SIG-M5 (cell line): ENCODE results near the gene KCNK16.

Experiments used
- DNase-seq: peaks from one replicate; lab custom pipeline; 2025; lab: John Stamatoyannopoulos, UW

KCNK16 gene

DNA sequence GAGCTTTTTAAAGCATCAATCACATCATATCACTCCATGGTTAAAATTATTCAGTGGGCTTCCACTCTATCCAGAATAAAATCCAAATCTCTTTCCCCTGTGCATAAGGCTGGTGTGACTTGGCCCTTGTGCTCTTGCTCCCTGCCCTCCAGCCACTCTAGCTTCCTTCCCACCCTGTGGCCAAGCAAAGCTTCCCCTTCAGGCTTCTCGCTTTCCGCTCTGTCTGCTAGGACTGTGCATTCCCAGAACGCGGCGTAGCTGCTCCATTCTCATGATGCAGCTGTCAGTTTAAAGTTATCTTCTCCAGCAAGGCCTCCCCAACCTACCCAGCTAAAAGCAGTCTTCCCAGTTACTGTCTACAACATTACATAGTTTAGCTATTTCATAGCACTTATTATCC, 19.4 kb upstream of the KCNK16 start:
- DNase-seq = no peak

DNA sequence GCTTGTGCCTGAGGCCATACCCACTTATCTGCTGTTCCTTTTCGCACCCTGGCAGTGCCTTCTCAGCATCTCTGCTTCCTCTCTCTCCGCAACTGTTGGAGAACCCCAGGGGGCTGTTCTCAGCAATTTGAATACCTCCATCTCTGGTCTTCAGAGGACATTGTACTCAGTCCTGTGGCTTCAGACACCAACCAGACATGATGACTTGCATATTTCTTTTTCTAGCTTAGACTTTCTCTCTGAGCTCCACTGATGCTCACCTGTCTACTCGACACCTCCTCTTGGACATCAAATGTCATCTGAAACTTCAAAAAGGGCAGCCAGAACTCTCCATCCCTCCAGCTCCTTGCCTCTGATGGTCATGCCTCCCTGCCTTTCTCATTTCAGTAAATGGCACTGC, 18.9 kb upstream of the KCNK16 start:
- DNase-seq = no peak

- no peak for DNase-seq
Measured at GRCh38 chr6:39339868-39340550, 17.5 kb upstream of the KCNK16 start.

DNA sequence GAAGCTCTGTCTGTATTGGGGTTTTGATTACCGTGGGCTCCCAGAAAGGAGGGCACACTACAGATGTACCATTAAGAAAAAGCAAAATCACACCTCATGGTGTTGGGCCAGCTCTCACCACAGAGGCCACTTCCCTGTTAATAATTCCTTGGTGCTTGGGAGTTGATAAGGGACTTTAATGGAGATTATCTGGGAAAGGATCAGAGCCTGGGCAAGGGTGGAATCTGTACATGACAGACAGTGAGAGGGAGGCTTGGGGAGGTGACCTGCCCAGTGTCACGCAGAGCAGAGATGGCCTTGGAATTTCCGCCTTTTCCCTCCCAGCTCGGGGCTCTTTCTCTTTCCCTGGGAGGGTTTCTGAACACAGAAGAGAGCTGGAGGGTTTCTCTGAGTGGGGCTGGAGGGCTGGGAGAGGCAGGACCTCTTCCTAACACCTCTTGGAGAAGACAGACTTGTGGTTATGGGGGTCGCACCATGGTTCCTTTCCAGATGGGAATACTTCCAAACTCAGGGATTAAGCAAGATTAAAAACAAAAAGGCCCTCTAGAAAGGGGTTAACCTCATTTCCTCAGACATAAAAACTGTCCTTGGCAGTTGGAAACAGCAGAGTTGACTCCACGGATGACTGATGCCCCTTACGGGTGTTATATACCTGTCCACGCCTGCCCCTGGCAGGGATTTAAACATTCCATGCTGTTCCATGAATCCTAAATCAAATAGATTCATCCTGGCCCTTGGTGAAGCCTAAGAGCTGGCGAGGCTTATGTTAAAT, 16.8 kb upstream of the KCNK16 start:
- no peak for DNase-seq

GRCh38 chr6:39338397-39338796, 15.9 kb upstream of the KCNK16 start:
- DNase-seq = no peak

DNA sequence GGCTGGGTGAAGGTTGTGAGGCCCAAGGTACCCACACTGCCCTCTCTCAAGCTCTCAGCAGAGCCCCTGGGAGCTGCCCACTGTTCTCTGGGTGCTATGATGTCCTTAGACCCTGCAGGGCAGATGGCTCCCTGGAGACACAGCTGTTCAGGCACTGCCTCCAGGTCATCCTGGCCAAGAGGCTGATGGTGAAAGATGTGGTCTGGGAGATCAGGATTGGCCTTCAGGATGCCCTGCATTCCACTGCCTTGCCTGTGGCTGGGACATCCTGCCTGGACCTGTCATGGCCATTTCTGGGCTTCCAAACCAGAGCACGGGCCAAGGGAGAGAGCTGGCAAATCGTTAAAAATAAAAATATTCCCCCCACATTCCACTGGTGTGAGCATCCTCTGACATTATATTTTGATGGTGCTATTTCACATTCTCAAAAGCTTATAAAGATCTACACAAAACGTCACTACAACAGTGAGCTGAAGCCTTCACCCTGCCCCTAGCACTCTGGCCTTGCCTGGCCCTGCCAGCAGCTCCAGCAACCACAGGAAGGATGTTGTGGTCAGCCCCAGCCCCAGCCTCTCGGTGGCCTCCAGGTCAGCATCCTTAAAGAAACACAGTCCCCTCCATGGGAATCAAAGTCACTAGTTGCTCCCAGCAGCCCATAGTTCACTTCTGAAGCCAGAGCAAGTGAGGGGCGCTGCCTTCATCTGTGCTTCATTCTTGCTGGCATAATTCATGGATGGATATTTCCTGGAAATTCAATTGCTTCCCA, 13.5 kb upstream of the KCNK16 start:
- DNase-seq = no peak

DNA sequence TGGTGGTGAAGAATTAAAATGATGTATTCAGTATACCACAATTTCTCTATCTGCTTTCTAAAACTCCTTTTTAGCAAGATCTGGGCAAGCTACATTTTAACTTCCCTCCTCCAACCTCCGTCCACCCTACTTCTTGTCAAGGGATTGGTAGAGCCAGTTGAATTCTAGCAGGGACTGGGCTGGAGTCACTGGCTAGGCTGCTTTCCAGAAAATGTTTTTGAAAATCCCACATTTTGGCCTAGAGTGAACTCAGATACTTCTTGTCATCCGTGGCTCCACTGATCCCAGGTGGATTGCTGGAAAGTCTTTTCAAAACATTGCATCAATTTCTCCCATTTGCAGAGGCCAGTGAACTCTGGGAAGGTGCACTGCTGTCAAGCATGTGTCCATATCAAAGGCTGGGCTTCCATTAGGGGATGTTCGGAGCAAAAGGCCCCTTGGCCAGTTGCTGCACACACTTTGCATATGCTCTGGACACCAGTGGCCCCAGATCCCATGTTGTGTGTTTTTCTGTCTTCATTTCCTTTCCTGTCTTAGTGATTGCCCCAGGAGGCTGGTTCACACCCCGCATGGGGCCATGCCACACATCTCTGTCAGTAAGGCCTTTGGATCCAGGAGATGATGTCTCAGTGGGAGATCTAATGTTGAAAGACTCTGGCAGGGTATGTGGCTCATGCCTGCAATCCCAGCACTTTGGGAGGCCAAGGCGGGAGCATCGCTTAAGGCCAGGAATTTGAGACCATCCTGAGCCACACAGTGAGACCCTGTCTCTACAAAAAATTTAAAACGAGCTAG, 11.3 kb upstream of the KCNK16 start:
- no peak for DNase-seq

GRCh38 chr6:39330476-39330875, 8.0 kb upstream of the KCNK16 start:
- no peak for DNase-seq

- DNase-seq = no peak
Measured at GRCh38 chr6:39330057-39330456, 7.6 kb upstream of the KCNK16 start.

- no peak for DNase-seq
Measured at GRCh38 chr6:39328066-39328465, 5.6 kb upstream of the KCNK16 start.

DNA sequence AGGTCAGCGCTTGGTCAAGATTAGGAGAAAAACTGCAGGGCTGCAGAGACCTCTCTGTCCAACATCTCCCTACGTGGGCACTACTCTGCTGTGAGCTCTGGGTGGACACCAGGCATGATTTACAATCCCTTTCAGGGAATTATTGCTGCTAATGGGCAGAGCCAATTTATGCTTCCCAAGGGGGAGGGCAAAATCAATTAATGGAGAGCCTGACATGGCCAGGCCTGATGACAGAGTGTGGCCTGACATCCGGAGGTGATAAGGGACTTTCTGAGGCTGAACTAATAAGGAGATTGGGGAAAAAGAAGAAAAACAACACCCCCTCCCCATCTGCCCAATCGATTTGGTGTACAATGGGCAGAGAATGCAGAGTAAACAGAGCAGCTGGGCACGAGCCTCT, 5.0 kb upstream of the KCNK16 start:
- DNase-seq = no peak

DNA sequence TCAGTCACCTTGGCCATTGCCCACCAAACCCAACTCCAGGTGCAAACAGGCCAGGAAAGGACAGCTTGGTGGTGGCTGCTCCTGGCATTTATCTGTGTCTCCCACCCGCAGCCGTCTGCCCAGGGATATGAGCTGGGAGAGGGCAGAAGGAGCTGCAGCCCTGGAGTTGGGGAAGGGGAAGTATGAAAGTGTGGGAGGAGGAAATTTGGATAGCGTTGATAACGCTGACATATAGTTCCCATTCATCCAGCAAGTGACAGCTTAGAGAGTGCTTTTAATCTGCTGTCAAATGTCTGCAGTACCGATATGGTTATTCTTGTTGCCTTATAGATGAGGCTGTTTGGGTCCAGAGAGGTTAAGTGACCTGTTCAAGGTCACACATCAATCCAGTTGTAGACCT, 741 bp downstream of the KCNK16 start:
- no peak for DNase-seq

- no peak for DNase-seq
Measured at GRCh38 chr6:39320363-39320984, 2.0 kb downstream of the KCNK16 start.

DNA sequence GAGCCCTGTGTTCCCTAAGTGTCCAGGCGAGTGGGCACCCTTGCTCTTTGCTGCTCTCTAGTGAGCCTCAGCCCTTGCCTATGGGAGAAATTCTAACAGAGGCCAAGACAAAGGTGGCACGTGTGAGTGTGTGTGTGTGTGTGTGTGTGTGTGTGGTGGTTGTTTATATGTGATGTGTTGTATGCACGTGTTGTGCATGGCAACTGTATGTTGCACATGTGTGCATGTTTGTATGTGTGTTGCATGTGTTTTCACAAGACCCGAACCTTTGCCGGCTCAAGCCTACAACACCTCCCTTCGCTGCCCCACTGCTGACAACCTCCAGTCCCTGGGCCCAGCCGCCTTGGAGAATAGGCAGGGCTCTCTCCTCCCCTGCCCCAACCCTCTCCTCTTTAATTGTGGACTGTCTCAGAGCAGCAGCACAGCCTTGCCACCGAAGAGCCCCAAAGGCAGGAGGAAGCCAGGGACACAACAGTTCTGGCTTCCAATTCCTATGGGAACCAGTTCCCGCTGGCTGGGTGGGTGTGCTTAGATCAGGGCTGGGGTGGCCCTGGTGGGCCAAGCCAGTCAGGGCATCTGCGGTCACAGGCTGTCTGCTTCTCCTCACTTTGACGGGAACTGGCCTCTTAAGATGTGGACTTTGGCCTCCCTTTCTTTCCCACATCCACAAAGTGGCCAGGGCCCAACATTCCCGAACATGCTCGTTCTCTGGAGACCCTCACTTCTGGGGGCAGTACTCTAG, 2.7 kb downstream of the KCNK16 start:
- DNase-seq = no peak

DNA sequence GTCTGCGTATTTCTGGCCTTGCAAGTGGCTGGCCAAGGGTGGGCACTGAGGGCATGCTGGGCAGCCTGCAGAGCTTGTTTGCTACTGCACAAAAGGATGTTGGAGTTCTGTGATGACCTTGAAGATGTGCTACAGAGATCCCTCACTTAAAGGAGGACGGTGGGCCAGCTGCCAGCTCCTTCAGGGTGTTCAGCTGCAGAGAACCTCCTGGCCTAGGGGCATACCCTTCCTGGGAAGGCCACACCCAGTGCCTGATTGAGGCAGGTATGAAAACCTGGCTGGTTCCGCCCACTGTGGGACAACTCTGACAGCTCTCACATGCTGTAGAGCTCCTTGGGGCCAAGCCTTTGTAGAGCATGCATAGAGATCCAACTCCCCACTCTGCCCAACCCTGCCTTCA, 5.2 kb downstream of the KCNK16 start:
- DNase-seq = no peak

- DNase-seq = no peak
Measured at GRCh38 chr6:39314273-39314795, 8.2 kb downstream of the KCNK16 start, which contains the start of gene KCNK17. KCNK17 (minus strand) TSS chr6:39314419; CDS start chr6:39314320, 99 bp downstream.

GRCh38 chr6:39313526-39314272, 8.8 kb downstream of the KCNK16 start:
- DNase-seq = no peak

- no peak for DNase-seq
Measured at GRCh38 chr6:39312912-39313525, 9.5 kb downstream of the KCNK16 start.

DNA sequence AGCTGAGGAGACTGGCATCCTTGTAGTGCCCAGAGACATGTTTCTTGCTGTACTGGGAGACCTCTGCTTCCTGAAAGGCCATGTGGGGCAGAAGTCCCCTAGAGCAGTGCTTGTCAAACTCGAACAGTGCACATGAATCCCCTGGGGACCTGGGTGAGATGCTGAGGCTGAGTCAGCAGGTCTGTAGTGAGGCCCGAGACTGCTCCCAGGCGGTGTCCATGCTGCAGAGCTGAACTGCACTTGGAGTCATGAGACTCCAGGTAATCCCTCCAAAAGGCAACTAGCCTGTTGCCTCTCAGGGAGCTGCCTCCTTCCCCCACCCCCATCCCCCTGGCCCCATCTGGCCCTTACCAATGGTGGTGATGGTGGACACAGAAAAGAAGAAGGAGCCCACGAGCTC, 12.0 kb downstream of the KCNK16 start:
- no peak for DNase-seq
